Gastroesophageal sphincter (tissue), 4 donors: ENCODE data around the gene KLHL6. TPM values are rescaled to one million over a fixed set of nuclear protein-coding genes. Genes with fewer than 3 reads are reported as not detected.

Source experiments
- ATAC-seq: fragments of 150-250 bp; one replicate; pipeline ENCODE4 v1.9.1; 2016; ENCODE audit warnings: mild to moderate bottlenecking, moderate library complexity
- H3K27ac ChIP-seq, 4 donors: fragments of 200-600 bp; sonication (generic) in 3 of 4; 1 replicate in 3 of 4; 2 replicates in 1 of 4; pipeline ENCODE4 v1.5.1; 2016 to 2019
- H3K27me3 ChIP-seq: fragments of 200-600 bp; sonication (generic); one replicate; pipeline ENCODE4 v1.5.1; 2019
- H3K36me3 ChIP-seq, 2 donors: fragments of 200-600 bp; sonication (generic); one replicate each; pipeline ENCODE4 v1.5.1; 2019; ENCODE audit warnings: control low read depth in 1 of 2
- H3K4me1 ChIP-seq, 3 donors: fragments of 200-600 bp; sonication (generic); 1 replicate in 2 of 3; 2 replicates in 1 of 3; pipeline ENCODE4 v1.5.1; 2016 to 2019; ENCODE audit warnings: control low read depth in 2 of 3
- H3K4me3 ChIP-seq, 2 donors: fragments of 200-600 bp; sonication (generic); one replicate each; pipeline ENCODE4 v1.5.1; 2019; ENCODE audit warnings: mild to moderate bottlenecking in 1 of 2, moderate library complexity in 1 of 2
- H3K9me3 ChIP-seq, 3 donors: fragments of 200-600 bp; sonication (generic); one replicate each; pipeline ENCODE4 v1.5.1; 2017 to 2019; ENCODE audit warnings: control low read depth in 2 of 3
- CTCF ChIP-seq, 4 experiments: fragments of 200-600 bp in 2 of 4; fragments of 450-650 bp in 2 of 4; sonication (generic) in 1 of 4; IDR thresholded peaks; one replicate each; pipeline ENCODE4 v1.5.1; 2017 to 2019; ENCODE audit warnings: antibody characterized with exemption in 4 of 4, mild to moderate bottlenecking in 2 of 4, moderate library complexity in 2 of 4
- EP300 ChIP-seq: sonication (generic); formaldehyde crosslinking; IDR thresholded peaks from one replicate; pipeline ENCODE4 v1.6.1; 2017; ENCODE audit warnings: antibody characterized with exemption, mild to moderate bottlenecking
- POLR2A ChIP-seq, 2 donors: fragments of 450-650 bp; IDR thresholded peaks; one replicate each; pipeline ENCODE4 v1.6.1; 2017; ENCODE audit warnings: antibody characterized with exemption in 2 of 2, mild to moderate bottlenecking in 2 of 2, moderate library complexity in 1 of 2
- POLR2AphosphoS5 ChIP-seq: sonication (generic); formaldehyde crosslinking; IDR thresholded peaks from one replicate; pipeline ENCODE4 v1.6.1; 2017; ENCODE audit warnings: antibody characterized with exemption
- WGBS, 2 donors: methylation state at CpG; one replicate each; pipeline ENCODE4 v1.1.5; 2018; ENCODE audit warnings: low coverage in 1 of 2; 5-methylcytosine and 5-hydroxymethylcytosine counted together
- total RNA-seq, 4 donors: library from RNA; depleted of rRNA; stranded (reverse); fragments of >200 nt; gene quantifications; one replicate each; pipeline ENCODE4 v1.1.0, GENCODE V29; 2016

Gene KLHL6
- total RNA-seq, 4 donors from 2014 or later = 0.62 to 1.9 (median 1.0) TPM

GRCh38 chr3:183449791-183450190, 105.7 kb downstream of the KLHL6 start:
- H3K27ac ChIP-seq = peak overlapping the region in 1 of 4 donors; percentile 83
- TF ChIP-seq POLR2A (IDR thresholded peaks at IDR 0.05) (no peak), CTCF (IDR thresholded peaks at IDR 0.05) (no peak), EP300 (no peak), POLR2AphosphoS5 (no peak)
- WGBS, 2 donors = 20 to 67% methylated on average over 1 of the region's 1 CpG
- no peak overlapping the region for H3K4me3 ChIP-seq
- peaks cover 0 to 29% of the 10 kb centered on the region in 2 donors for H3K36me3 ChIP-seq
- H3K27me3 ChIP-seq = no peaks in the 10 kb centered on the region
- no peak for ATAC-seq
- H3K9me3 ChIP-seq = no peaks in the 10 kb centered on the region
- peaks cover 0 to 23% (median 9%) of the 10 kb centered on the region in 3 donors for H3K4me1 ChIP-seq

GRCh38 chr3:183449391-183449790, 106.1 kb downstream of the KLHL6 start:
- 27 to 36% methylated on average over 4 of the region's 4 CpGs for WGBS, 2 donors
- TF ChIP-seq POLR2AphosphoS5 (no peak), CTCF (IDR thresholded peaks at IDR 0.05) (no peak)
- peak overlapping the region in 2 of 4 donors; percentile 9 to 83 for H3K27ac ChIP-seq

GRCh38 chr3:183448369-183449128, 107.0 kb downstream of the KLHL6 start:
- Histone ChIP-seq H3K9me3 (peaks cover 0 to 7% (median 0%) of the 10 kb centered on the region in 3 donors), H3K36me3 (peaks cover 0 to 17% of the 10 kb centered on the region in 2 donors), H3K4me3 (peak overlapping the region; percentile 72 to 90), H3K27ac (peak overlapping the region in 3 of 4 donors; percentile 82 to 86 (median 83)), H3K4me1 (peaks cover 0 to 23% (median 9%) of the 10 kb centered on the region in 3 donors), H3K27me3 (no peaks in the 10 kb centered on the region)
- 17 to 34% methylated on average over 2 to 3 of the region's 3 CpGs for WGBS, 2 donors
- TF ChIP-seq EP300 (no peak), POLR2A (IDR thresholded peaks at IDR 0.05) (no peak), CTCF (IDR thresholded peaks at IDR 0.05) (no peak), POLR2AphosphoS5 (no peak)
- no peak for ATAC-seq

More at GRCh38 chr3:183449391-183449790, 106.1 kb downstream of the KLHL6 start:
- Histone ChIP-seq H3K27me3 (no peaks in the 10 kb centered on the region), H3K4me1 (peaks cover 0 to 23% (median 9%) of the 10 kb centered on the region in 3 donors), H3K9me3 (no peaks in the 10 kb centered on the region), H3K4me3 (no peak overlapping the region), H3K36me3 (peaks cover 0 to 25% of the 10 kb centered on the region in 2 donors)
- no peak for ATAC-seq

- Histone ChIP-seq H3K36me3 (peaks cover 0 to 5% of the 10 kb centered on the region in 2 donors), H3K4me3 (peak overlapping the region; percentile 72 to 90), H3K27me3 (no peaks in the 10 kb centered on the region), H3K27ac (peak overlapping the region; percentile 48 to 86 (median 82)), H3K4me1 (peaks cover 0 to 23% (median 9%) of the 10 kb centered on the region in 3 donors), H3K9me3 (peaks cover 0 to 9% (median 0%) of the 10 kb centered on the region in 3 donors)
- TF ChIP-seq POLR2A (IDR thresholded peaks at IDR 0.05) (peak; percentile 41 to 55), EP300 (no peak), POLR2AphosphoS5 (peak; percentile 51), CTCF (IDR thresholded peaks at IDR 0.05) (no peak)
- whole genome bisulfite sequencing, 2 donors = 0 to 2% methylated on average over 23 to 29 of the region's 54 CpGs
- ATAC-seq = peak; percentile 86
Observed at GRCh38 chr3:183447206-183448001, 108.1 kb downstream of the KLHL6 start.
